Left colon (tissue), 2 donors: ENCODE measurements around the gene LEUTX. TPM values are rescaled to one million over a fixed set of nuclear protein-coding genes. Genes with fewer than 3 reads are reported as not detected.

ENCODE experiments used
- ATAC-seq: fragments of 200-7000 bp; cut with Tn5 transposase; one replicate; pipeline ENCODE4 v1.9.1; 2020; ENCODE audit warnings: mild to moderate bottlenecking, moderate library complexity
- DNase-seq, 2 donors: peaks; one replicate each; pipeline ENCODE4 v3.0.0-alpha.2; 2020
- intact Hi-C, 2 donors: fragments of 100-400 bp; cut with DNase I in 1 of 2; cut with micrococcal nuclease in 1 of 2; formaldehyde crosslinking; loops; one replicate each; pipeline versions ENCODE4 v1.11.2 to v1.14.0; 2022; cut with DNase I, micrococcal nuclease
- total RNA-seq, 2 donors: library from RNA; stranded (reverse); fragmentation: NEBNext Ultra II Directional; extraction: Animal tissue kit (Norgen Biotek cat#: 25700); gene quantifications; one replicate each; pipeline ENCODE4 v1.2.1, GENCODE V29; 2021
- donor health status: DM: no; HTN: no; CAD: no.
- donor health status: DM: yes; HTN: yes; CAD: no.

Gene LEUTX
- total RNA-seq, 2 donors from 2014 or later, result not detected

DNA sequence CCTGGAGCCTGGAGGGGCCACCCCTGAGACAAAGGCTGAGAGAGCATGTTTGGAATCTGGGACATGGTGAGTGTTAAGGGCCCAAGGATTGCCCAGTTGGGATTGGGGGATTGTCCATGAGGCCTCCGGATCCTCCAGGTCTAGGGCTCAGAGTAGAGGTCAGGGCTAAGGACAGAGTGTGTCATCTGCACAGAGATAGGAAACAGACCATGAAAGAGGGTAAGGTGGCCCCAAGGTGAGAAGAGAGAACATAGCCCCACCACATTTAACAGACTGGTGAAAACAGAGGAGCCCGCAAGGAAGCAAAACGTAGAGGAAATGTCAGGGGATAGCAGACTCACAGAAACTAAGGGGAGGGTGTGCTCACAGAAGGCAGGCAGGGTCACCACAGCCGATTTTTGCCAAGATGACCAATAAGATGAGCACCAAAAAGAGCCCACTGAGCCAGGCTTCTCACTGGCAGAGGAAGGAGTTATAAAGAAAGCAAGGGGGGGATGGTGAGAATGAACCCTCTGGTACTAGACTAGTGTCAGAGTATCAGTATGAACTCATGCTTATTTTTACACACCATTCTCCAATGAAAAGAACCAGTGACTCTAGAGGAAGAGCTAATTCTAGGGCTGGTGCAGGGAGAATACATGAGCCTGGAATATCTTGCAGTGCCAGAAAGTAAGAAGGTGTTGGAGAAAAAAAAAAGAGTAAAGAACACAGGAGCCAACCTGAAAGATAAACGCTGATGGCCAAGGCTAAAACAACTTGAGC, 37.8 kb downstream of the LEUTX start:
- ATAC-seq (no peak), DNase-seq (no peak)
- intact Hi-C loops, result no loop called here

DNA sequence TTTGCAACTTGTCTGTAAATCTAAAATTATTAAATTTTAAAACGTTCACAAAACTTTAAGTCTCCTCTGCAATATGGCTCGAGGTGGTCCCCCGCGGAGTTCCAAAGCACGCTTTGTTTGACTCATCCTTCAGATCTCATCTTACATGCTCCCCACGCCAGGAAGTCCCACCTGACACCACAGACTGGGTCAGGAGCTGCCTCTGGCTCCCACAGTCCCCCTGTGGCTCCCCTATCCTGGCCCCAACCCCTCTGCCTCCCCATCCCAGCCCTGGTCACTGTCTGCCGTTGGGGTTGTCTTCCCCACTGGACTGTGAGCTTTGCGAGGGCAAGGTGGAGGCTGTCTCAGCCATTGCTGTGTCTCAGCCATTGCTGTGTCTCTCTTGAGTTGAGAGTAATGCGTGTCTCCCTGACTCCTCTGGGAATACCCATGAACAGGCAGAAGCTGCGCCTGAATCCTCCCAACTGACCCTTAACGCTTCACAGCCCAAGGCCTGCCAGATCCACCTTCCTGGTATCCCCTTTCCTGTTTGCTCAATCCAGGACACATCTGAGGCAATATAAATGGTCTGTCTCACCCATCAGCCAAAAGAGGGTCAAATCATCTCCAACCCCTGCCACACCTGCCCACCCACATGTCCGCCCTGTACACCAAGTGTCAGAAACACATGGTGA, 39.4 kb downstream of the LEUTX start:
- intact Hi-C loops, result no loop called here
- no peak for ATAC-seq
- no peak for DNase-seq

DNA sequence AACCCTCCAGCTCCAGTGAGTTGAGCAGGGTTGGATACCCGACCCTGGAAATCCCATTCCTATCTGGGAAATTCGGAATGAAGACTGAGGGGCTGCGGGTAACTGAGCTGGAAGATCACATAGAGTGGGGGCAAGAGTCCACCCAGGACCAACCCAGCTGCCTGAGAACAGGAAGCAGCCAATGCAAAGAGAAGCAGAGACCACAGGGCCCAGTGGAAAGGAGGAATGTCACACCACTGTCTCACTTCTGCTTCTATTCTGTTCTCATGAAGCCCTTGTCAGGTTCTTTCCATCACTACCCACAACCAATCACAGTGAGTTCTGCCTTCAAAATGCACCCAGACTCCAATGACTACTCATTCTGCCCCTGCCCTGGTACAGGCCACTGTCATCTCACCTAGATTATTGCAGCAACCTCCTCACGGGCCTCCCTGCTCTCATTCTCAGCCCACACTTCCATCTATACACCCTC, 40.0 kb downstream of the LEUTX start:
- DNase-seq (no peak), ATAC-seq (no peak)
- intact Hi-C loops, result no loop called here

DNA sequence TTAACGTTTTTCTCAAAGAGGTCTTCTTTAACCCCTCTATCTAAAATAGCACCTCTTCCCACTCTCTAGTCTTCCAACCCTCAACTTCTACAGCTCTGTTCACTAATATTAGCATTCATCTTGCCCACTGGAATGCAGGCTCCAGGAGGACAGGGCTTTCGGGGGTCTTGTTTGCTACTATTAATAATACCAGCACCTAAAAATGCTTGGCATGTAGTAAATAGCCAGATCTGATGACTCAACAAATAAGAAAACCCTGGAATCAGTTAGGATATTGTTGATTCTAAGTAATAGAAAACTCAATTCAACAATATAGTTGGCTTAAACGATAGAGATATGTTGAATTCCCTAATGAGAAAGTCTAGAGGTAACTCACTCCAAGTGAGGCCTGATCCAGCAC, 41.1 kb downstream of the LEUTX start:
- ATAC-seq (no peak), DNase-seq (no peak)
- intact Hi-C loops, result no loop called here

GRCh38 chr19:39820696-39821095, 42.0 kb downstream of the LEUTX start:
- DNase-seq, result no peak
- ATAC-seq, result no peak
- intact Hi-C loops, result no loop called here

DNA sequence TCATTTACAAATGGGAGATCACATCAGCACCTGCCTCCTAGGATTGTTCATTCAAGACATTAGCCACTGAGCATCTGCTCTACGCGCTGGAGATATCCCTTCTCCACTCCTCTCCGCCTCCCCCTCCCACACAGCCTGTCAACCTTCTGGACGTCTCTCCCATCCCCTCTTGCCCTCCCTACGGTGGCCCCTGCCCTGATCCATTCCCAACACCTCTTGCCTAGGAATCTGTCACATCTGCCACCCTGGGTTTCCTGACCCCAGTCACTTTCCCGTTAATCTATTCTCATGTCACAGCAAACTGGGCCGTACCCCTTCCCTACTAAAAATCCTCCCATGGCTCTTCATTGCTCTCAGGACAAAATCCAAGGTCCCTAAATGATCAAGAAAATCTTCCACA, 45.0 kb downstream of the LEUTX start:
- intact Hi-C loops, result no loop called here
- DNase-seq, result no peak
- ATAC-seq, result no peak

GRCh38 chr19:39824143-39825092, 45.8 kb downstream of the LEUTX start:
- DNase-seq (peak; percentile 88 to 90), ATAC-seq (peak; percentile 96)
- intact Hi-C loops, result no loop called here

DNA sequence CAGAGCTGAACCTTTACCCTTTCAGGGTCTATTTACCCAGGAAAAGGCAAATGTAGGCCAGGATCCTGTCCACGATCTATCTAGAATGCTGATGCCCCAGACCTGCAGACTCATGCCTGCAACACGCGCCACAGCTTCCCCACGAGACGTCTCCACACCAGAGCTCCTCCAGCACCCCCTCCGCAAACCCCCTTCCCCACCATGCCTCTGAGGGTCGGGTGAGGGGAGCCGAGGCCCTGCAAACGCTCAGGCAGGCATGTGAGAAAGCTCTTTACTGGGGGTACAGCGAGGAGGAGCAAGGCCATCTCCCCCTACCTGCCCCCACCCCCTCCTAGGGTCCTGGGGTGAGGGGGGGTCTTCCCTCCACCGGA, 46.4 kb downstream of the LEUTX start:
- intact Hi-C loops, result no loop called here
- no peak for ATAC-seq
- no peak for DNase-seq

DNA sequence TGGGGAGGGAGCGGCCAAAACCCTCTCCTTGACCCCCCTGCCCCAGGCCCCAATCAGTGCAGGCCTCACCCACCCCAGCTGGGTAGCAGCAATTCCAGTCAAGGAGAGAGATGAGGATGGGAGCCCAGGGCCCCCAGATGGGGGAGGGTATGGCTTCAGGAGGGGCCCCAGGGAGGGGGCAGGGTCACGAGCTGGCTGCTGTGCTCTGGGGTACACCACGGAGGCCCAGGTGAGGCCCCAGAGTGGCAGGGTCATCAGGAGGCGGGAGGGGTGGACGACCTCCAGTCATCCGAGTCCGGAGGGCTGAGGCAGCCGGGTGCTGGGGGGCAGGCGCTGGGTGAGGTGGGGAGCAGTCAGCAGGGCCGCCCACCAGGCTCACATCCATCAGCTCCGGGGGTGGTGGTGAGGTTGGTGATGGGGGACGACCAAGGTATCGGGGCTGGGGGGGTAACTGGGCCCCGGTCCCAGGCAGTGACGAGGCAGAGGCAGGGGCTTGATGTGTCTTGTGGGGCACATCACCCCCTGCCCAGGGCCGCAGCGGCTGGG, 47.0 kb downstream of the LEUTX start:
- ATAC-seq, result no peak
- intact Hi-C loops, result no loop called here
- no peak for DNase-seq

GRCh38 chr19:39826311-39826945, 47.8 kb downstream of the LEUTX start:
- ATAC-seq, result no peak
- DNase-seq, result no peak
- intact Hi-C loops, result no loop called here

DNA sequence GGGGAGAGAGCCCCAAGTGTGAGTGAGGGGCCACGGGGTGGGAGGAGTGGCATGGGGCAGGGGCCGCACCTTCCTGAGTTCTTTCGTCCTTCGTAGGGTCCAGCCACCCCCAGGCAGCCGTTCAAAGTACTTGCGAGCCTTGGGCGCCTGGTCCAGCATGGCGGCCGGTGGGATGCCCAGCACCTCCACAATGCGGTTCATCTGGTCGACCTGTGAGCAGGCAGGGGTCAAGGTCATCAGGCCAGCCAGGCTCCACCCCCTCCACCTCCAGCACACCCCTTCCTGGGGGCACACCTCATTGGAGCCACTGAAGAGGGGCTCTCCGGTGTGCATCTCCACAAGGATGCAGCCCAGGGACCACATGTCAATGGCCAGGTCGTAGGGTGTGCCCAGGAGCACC, 48.6 kb downstream of the LEUTX start:
- ATAC-seq, result no peak
- intact Hi-C loops, result no loop called here
- DNase-seq, result no peak

DNA sequence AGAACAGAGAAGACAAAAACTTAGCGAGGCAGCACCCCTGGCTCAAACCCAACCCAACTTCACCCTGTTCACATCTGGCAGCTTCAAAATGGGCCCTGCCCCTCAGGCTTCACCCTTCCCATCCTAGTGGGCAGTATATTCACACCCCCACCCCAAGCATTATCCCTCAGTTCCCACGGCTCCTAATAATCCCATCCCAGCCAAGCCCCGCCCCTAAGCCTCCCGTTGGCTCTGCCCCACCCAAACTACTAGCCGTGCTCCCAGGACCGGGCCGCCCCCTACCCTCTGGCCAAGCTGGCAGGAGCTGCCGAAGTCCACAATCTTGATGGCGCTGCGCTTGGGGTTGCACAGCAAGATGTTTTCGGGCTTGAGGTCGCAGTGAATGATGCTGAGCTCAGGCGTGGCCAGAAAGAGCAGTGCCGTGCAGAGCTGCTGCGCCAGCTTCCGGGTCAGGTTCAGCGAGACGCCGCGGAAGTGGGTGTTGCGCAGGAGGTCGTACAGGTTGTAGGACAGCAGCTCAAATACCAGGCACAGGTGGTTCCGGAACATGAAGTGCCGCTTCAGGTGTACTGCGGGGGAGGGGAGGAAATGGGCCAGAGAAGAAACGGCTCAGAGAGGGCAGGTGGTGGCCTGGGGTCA, 49.5 kb downstream of the LEUTX start:
- intact Hi-C loops, result no loop called here
- DNase-seq (no peak), ATAC-seq (no peak)

DNA sequence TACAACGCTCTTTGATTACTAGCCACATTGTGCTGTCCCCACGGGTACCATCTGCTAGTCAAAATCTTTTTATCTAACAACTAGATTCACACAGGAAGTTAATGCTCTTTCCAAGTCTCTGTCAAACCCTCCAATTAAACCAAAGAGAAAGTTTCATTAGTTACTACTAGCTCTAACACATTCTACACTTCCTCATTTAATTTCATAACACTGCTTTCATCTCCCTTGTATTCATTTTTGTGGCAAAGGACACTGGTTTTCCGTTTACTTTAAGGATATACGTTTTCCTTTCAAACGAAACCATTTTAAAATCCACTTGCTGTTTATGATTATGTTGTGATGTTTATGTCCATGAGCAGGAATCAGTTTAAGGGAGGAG, 50.0 kb downstream of the LEUTX start:
- no peak for ATAC-seq
- intact Hi-C loops, result no loop called here
- no peak for DNase-seq

- DNase-seq (no peak), ATAC-seq (no peak)
- intact Hi-C loops, result no loop called here
Observed at GRCh38 chr19:39829702-39830275, 51.1 kb downstream of the LEUTX start.

- DNase-seq (no peak), ATAC-seq (no peak)
- intact Hi-C loops, result no loop called here
Observed at GRCh38 chr19:39830406-39830805, 51.8 kb downstream of the LEUTX start.

DNA sequence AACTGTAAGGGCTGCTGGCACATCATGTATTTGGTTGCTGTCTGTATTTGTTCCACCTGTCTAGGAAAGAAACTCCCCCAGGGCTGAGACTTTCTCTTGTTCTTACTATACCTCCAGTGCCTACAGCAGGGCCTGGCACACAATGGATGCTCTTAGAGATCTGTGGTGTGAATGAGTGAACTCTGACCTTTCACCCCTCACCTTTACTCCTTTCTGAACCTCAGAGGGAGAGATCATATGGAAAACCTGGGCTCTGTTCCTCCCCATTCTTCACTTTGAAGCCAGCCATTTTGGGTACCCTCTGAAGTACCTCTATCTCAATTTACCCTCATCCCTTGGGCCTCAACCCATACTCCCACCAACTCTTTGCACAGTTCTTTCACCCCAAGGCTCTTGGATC, 52.2 kb downstream of the LEUTX start:
- intact Hi-C loops, result no loop called here
- ATAC-seq (no peak), DNase-seq (no peak)

GRCh38 chr19:39831679-39832078, 53.0 kb downstream of the LEUTX start:
- no peak for DNase-seq
- intact Hi-C loops, result no loop called here
- no peak for ATAC-seq
